IPS DF 4.7 (cell line): Measurements from ENCODE around the gene COL13A1.

ENCODE experiments used
- DNase-seq: peaks from one replicate; pipeline ENCODE4 v3.0.0-alpha.2; 2013; ENCODE audit warnings: low spot score; ENCODE audit errors: extremely low read depth

COL13A1 gene

DNA sequence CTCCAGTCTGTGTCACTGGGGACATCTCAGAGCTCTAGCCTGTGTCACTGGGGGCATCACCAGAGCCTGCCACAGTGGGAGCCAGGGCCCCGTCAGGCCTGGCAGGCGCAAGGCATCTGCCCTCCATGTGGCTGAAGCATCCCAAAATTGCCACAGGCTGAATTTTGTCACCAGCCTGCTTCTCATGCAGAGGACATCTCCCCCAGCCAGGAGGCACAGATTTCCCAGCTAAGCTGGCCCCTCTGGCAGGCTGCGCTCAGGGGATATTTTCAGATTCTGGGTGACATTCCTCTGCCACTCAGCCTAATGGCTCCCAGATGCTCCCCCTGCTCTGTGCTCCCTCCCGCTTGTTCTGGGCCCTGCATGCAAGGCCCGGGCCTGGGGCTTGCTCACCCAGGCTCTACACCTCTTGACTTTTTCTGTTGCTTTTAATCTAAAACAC lies 64.6 kb downstream of the COL13A1 start:
- no peak for DNase-seq

DNA sequence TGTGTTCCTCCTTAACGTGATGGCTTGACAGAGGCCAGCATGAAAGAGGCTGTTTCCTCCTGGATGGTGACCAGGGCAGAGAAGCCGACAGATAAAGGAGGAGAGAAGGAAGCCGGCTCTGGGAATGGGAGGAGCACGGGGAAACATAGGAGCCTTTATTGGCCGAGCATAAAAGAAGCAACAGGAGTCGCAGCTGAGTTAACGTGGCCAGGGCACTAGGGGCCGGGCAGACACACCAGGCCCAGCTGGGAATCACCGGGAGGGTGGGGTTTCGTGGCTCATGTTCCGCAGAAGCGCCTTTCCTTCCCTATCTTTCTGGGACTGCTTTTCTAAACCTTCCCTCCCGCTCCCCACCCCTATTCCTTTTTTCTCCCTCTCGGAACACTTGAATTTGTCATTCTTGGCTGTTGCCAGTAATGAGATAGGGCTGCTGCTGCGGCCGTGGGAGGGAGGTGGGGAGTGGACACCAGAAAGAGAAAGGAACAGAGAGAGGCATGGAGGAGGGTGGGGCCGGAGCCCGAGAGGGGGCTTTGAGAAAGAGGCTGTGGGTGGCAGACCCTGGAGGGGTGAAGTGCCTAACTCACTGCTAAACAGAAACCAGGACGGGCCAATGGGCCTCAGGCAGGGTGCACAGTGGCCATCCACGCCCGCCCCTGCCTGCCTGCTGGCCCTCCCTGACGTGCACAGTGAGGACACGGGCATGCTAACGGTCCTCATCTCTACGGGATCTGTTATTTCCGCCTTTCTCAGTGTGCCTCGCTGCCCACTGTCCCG lies 65.2 kb downstream of the COL13A1 start:
- DNase-seq, result no peak

DNA sequence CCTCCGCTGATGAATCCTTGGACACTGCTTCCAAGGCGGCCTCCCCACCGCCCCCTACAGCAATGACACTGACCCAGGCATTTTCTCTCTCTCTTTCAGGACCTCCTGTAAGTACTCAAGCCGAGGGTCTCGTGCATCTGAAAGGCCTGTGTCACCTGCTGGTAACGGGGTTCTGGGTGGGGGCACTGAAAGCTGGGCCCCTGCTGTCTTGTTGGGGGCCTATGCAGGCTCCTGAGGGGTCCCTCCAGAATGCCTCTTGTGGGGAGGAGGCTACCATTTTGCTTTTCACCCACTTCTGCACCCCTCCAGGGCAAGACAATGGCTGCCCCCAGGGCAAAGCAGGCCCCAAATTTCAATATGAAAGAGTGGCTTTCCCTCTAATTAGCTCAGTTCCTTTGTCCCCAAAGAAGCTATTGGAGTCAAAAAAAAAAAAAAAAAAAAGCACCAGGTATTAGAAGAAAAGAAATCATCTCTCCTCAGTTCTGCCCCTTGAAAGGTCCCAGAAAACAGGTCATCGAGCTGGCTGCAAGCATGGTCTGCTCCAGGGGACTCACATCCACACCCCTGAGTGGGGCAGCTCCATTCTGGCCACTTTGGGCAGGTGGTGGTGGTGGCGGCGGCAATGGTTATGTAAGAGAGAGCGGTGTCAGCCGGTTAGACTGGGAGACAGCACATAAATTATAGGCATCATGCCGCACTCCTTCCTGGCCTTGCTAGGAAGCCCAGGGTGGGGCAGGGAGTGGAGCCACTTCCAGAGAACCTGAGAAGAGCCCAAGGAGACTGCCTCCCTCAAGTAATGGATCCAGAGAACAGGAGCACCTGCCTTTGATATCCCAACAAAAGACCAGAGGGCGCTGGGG lies 66.2 kb downstream of the COL13A1 start:
- no peak for DNase-seq

DNA sequence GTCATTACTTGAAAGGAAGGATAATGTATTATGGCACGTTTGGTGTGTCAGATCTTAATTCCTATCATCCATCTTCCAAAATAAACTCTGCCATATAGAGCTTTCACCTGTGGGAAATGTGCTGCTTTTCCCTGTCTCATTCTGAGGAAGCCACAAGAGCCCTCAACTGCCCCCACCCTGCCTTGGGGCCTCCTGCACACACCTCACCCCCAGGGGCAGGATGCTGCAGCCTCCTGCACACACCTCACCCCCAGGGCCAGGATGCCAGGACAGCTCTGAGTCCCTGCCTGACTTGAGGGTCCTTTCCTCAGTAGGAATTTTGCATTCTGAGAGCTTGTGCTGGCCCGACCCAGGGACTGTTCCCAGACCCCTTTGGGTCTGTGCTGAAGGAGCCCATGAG lies 67.1 kb downstream of the COL13A1 start:
- DNase-seq, result no peak

DNA sequence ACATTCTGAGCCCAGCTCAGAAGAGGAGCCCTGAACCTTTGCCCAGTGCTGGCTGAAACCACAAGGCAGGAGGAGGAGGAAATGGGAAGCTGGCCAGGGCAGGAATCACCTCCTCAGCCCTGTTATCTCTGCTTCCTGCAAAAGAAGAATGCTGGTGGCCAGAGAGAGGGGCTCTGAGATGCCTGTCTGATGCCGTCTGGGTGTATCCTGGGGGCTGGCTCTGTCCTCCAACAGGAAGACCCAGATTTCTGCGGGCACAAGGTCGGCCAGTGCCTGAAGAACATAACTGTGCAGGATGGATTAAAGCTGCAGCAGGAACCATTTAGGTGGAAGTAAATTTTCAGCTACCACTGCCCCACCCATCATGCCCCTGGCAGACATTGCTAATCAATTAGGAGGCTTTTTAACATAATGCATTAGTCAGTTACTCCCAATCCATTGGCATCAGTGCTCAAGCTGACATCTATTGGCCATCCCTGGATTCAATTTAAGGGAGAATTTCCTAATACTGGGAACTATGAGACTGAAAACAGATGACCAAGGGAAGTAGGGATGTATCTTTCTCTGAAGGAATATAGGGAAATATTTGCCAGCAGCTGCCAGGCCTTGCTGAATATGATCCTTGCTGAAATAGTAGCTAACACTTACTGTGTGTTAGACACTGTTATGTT lies 67.7 kb downstream of the COL13A1 start:
- DNase-seq, result no peak

DNA sequence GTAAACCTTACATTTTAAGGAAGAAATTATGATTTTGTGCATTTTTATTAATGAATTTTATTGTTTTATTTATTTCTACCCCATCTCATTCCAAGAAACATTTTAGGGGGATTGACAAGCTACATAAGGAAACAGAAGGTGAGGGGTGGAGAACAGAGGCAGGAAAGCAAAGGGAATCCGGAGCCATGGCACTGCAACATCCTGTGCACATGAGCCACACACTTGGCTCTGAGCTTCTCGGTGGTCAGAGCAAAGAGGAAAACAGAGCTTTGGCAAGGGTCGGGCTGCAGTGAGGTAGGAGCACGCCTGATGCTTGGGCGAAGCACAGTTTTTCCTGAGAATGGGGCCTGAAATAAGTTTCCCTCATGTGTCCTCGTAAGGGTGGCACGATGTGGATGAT lies 68.9 kb downstream of the COL13A1 start:
- DNase-seq, result no peak

DNA sequence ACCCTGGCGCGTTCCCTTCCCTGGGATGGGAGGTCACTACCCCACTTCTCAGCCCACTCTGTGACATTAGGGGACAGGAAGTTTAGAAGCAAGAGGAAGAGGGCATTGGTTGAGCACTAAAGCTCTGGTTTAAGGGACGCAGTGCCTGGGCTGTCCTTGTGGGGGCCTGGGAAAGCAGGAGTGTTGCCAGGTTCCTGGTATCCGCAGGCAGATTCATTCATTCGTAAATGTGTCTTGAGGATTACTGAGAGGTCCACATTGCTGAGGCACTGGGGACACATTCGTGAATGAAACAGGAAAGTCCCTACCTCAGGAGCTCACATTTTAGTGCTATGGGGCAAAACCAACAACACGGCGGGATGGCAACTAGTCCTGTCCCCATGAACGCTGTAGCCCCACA lies 69.4 kb downstream of the COL13A1 start:
- DNase-seq, result no peak

DNA sequence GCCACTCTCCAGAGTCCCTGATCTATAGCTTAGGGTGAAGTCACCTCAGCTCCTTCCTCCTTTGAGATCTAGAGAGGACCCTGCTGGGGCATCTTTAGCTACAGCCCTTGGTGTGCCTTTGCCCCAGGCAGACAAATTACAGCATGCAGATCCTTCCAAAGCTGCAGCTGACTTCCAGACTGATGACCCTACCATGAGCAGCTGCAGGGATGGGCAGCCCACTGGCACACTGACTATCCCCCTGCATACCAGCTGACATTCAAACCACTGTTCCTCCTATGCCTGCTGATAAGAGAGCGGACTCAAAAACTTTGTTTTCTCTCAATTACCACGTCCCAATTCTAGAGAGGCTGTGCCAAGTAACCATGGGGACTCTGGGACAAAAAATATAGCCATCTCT lies 70.6 kb downstream of the COL13A1 start:
- DNase-seq, result no peak

DNA sequence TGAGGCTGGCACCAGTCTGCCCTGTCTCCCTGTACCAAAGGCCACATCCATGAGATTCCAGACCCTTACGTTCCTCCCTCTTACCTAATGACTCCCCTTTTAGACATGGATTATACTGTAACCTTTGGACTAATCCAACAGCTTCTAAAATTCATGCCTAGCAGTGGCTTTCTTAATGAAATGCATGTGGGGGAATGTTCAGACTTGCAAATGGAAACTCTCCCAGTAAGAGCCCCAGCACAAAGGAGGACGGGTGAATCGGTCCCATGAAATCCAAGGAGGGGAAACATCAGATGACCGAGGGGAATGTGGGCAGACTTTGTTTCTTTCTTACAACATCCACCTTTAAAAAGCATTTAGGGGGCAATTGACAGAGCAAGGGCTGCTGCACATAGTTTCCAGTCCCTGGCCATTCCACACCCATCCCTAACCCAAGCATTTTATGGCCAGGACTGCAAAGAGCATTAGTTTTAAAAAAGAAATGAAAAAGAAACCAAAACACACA lies 71.5 kb downstream of the COL13A1 start:
- DNase-seq, result no peak

DNA sequence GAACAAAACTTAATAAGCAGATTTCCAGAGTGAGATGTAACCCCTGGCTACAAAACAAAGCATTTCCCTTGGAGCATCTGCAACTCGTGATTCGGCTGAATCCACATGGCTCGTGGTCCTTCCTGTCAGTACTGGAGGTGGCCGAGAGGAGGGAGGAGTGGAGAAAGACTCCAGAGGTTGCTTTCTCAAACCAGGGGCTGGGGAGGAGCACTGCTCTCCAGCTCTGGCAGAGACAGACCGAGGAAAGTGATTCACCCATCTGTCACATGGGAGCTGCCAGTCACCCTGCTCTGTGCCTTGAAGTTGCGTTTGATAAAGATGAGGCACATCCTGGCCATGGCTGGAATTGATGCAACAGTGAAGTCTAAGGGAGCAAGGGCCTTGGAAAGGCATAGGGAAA lies 72.7 kb downstream of the COL13A1 start:
- no peak for DNase-seq

DNA sequence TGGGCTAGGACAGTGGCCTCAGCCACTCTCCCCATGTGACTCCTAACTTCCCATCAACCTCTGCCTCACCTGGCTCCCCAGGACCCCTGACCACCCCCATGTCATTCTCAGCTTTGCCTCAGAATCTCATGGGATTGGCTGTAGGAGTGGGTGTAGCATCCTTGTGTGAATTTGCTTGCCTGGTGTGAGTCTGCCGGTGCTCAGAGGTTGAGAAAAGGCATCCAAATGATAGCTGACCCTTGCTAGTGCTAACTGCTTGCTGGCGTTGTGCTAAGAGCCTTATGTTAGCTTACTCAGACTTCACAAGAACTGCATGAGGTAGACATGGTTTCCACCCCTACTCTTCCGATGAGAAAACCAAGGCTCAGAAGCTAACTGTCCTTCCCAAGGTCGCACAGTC lies 74.2 kb downstream of the COL13A1 start:
- DNase-seq, result no peak

DNA sequence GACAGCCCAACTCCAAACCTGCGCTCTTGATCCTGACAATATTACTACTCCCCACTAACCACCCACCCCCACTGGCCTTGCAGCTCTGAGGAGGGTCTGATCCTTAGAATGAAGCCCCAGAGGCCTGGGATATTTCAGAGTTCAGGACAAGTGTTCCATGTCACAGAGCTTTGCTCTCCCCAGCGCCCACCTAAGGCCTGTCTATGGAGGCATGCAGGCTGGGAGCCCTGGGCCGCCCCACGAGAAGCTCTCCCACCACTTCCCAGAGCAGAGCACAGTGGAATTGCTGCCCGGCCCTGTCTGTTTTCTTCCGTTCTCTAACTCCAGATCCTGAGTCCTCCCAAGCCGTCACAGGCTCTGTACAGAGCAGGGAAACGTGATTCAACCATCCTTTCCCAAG lies 74.6 kb downstream of the COL13A1 start:
- DNase-seq, result no peak

DNA sequence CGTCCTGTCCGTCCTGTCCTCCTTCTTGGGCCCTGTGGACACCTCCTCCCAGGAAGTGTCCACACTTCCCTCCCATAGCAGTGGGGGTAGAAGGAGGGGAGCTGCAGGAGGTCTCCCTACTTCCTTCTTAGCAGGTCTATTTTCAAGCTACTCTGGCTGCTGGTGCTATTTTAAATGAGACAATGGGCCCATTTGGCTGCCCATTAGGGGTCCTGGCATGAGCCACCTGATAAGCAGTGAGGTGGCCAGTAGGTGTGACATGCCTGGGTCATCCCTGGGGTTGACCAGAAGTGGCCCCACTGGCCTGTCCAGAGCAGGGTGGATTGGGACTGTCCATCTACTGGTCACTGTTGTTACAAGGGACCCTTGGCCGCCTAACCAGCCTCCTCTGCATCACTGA lies 75.2 kb downstream of the COL13A1 start:
- DNase-seq, result no peak

DNA sequence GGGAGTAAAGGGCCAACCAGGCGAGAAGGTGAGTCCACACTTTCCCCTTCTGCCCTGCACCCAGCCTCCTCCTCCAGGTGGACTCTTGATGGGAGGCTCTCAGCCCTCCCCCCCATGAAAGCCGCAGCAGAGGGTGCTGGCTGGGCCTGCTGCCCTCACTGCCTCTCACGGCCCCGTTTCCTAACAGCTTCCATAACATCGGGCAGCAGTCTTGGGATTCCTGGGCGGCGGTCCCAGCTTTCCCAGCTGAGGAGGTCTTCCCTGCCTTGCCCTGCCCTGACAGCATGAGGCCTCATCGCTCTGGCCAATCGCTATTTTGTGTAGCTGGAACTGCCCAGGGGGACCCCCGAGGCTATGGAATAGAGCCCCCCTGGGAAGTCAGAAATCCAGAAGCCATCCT lies 76.3 kb downstream of the COL13A1 start:
- DNase-seq, result no peak

DNA sequence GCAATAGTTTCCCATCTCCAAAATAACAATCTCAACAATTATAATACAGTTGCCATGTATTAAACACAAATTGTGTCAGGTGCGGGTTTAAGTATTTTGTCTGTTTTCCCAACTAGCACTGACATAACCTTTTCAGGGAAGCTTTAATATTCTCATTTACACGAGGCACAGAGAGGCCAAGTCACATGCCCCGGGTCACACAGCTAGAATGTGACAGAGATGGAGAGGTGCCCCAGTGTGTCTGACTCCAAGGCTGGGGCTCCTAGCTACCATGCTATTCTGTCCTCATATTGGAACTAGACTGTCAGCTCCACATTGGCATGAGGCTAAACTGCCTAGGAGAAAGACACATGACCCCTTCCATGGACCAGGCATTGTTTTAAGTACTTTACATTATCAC lies 77.2 kb downstream of the COL13A1 start:
- no peak for DNase-seq

DNA sequence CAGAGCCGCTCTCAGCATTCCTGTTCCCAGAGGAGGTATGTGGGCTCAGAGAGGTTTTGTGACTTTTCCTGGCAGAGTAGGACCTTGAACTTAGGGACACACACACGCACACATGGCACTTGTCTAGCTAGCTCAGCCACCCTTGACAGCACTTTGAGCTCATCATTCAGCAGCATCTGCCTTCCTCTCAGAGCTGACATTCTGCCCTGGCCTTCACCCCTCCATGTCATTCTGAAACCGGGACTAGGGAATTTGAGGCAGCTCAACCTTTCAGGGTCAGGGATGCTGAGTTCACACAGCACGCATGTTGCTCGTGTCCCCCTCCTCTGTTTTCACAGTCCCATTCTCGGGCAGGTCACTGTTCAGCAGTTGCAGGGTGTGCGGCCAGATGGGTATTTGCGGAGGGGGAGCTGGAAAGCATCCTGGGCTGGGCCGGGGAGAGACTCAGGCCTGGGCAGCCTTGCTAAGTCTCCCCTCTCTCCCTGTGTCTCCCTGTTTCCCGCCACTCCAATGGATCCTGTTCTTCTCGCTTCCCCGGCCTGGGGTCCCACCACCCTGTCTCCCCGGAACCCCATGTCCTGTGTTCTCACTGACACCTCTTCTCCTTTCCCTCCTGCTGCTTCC lies 78.0 kb downstream of the COL13A1 start:
- DNase-seq, result no peak

DNA sequence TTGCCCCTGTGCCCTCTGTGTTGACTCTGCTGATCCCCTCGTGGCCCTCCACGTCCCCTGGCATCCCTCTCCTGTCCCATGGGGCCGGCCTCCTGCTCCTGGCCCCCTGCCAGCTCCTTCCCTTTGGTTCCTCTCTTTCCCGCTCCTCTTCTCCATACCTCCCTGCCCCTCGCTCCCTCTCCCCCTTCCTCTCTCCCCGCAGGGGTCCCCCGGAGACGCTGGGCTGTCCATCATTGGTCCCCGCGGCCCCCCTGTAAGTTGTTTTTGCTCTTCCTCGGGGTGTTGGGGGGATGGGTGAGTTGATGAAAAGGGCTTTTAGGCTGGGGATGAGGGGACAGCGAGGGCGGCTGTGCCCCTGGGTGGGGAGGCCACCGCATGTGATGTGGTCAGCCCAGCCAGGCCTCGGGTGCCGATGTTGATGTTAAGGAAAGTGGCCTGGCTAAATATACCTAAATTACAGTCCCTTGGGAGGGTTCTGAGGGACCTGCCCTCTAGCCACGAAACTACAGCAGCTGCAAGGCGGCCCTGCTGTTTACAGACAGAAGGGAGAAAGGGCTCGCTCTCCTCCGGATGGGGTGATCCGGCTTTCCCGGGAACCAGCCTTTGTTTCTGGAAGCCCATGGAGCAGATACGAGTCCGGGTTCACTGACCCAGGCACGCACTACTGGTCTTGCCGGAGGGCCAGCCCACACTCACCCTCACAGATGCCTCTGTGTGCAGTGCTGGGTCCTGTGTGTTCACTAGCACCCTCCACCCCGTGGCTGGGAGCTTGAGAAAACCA lies 78.8 kb downstream of the COL13A1 start:
- no peak for DNase-seq

DNA sequence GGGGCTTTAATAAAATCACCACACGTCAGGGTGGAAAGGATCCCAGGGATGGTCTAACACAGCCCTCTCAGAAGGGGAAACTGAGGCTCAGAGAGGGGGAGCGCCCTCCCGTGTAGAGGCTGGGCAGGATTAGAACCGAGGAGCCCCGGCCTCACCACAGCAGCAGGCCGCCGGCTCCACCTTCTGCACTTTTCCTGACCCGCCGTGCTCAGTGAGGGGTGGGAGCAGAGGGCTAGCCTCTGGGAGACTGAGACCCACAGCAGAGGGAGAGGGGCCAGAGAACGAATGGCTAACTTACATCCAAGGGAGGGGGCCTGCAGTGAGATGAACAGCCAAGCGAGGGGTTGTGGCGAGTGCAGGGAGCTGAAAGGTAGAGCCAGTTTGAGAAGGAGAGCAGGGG lies 79.5 kb downstream of the COL13A1 start:
- DNase-seq, result no peak

DNA sequence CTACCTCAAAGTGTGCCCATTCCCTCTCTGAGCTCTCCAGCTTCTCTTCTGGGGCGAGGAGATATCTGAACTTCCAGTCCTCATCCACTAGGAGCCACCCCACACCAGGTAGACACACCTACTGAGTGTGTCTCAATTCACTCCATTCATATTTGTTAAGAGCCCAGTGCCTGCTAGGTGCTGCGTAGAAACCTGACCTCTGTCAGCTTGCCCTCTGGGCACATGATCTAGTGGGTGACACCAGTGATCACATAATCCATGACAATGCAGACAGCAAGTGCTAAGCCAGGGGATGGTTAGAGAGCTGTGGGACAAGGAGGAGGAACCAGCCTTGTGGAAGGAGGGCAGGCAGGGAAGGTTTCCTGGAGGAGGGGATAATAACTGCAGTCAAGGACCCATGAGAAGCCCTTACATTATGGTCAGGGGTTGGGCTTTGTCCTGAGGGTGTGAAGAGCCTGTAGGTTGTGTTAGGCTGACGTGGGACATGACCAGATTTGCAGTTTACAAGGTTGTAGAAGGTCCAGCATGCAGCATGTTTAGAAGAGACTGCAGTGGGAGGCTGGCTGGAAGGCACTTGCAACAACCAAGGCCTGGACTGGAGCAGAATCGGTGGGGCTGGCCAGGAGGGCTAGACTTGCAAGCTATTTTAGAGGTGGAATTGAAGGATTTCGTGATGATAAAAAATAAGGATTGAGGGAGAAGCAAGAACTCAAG lies 81.8 kb downstream of the COL13A1 start:
- DNase-seq, result no peak

DNA sequence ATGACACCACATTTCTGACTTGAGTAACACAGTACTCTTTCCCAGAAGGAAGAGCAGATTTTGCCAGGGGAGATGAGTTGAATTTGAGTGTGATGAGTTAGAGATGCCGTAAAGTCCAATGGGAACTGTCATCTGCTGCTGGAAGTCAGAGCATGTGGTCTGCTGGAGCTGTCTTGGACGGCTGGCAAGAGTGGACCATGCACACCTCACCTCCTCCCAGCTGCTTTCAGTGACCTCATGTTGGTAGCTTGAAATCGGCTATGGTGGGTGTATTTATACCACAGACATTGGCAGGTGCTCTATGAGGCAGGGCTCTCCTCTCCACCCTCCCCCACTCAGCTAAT lies 82.3 kb downstream of the COL13A1 start:
- DNase-seq, result no peak
